ENCODE measurements around the gene GOPC. TPM values are rescaled to one million over a fixed set of nuclear protein-coding genes. Genes with fewer than 3 reads are reported as not detected.

GOPC gene
- total RNA-seq, 1 experiment from 2014 or later: 18.7 TPM

GRCh38 chr6:117550618-117551242 lies 51.6 kb downstream of the GOPC start:
- H3K27ac Mint-ChIP-seq: no peak overlapping the region
- ChIA-PET CTCF (interaction anchor here (1.6 to 2.2 kb wide), 3 partner anchors 14 to 101 kb away, joined by 4 to 11 read pairs (median 6); no protein-coding TSS in a partner anchor), POLR2A (no interaction called here)
- H3K27me3 Mint-ChIP-seq (ENCODE audit: low read depth): peaks cover 12% of the 10 kb centered on the region
- TF ChIP-seq ZNF219 (CRISPR knock-in tag; IDR thresholded peaks at IDR 0.05; ENCODE audit: borderline replicate concordance) (no peak), NR3C1 (CRISPR knock-in tag; conservative IDR thresholded peaks at IDR 0.05; ENCODE audit: low read depth) (no peak)
- H3K36me3 Mint-ChIP-seq: no peaks in the 10 kb centered on the region
- H3K4me1 Mint-ChIP-seq: peaks cover 30% of the 10 kb centered on the region
- no peak for DNase-seq (ENCODE audit: low spot score)
- ATAC-seq: no peak
- no peaks in the 10 kb centered on the region for H3K9me3 Mint-ChIP-seq
- no peak overlapping the region for H3K4me3 Mint-ChIP-seq

GRCh38 chr6:117550078-117550600 lies 52.2 kb downstream of the GOPC start:
- no peak for DNase-seq (ENCODE audit: low spot score)
- H3K36me3 Mint-ChIP-seq: no peaks in the 10 kb centered on the region; the same call in 1 of the 2 replicates
- peaks cover 30% of the 10 kb centered on the region for H3K4me1 Mint-ChIP-seq
- H3K4me3 Mint-ChIP-seq: no peak overlapping the region
- ChIA-PET CTCF (interaction anchor here (0.8 to 3.7 kb wide), 4 partner anchors 14 to 100 kb away, joined by 3 to 16 read pairs (median 4); no protein-coding TSS in a partner anchor), POLR2A (no interaction called here)
- peaks cover 12% of the 10 kb centered on the region for H3K27me3 Mint-ChIP-seq (ENCODE audit: low read depth)
- TF ChIP-seq CREB1 (CRISPR knock-in tag; IDR thresholded peaks at IDR 0.05) (no peak), ZBTB21 (CRISPR knock-in tag; IDR thresholded peaks at IDR 0.05; ENCODE audit: borderline replicate concordance) (no peak), ESRRA (CRISPR knock-in tag; IDR thresholded peaks at IDR 0.05; ENCODE audit: borderline replicate concordance) (no peak), SP1 (CRISPR knock-in tag; conservative IDR thresholded peaks at IDR 0.05) (no peak), RELA (CRISPR knock-in tag; IDR thresholded peaks at IDR 0.05; ENCODE audit: borderline replicate concordance) (no peak), FOXP1 (CRISPR knock-in tag; IDR thresholded peaks at IDR 0.05; ENCODE audit: borderline replicate concordance) (no peak), ELF4 (CRISPR knock-in tag; IDR thresholded peaks at IDR 0.05; ENCODE audit: low read depth) (no peak), RORB (CRISPR knock-in tag; IDR thresholded peaks at IDR 0.05) (no peak)
- no peak overlapping the region for H3K27ac Mint-ChIP-seq
- no peaks in the 10 kb centered on the region for H3K9me3 Mint-ChIP-seq
- no peak for ATAC-seq

- Mint-ChIP-seq H3K4me1 (peaks cover 30% of the 10 kb centered on the region), H3K27ac (no peak overlapping the region), H3K4me3 (no peak overlapping the region; the same call in 1 of the 2 replicates), H3K9me3 (no peaks in the 10 kb centered on the region), H3K36me3 (no peaks in the 10 kb centered on the region; the same call in 1 of the 2 replicates), H3K27me3 (ENCODE audit: low read depth) (peaks cover 12% of the 10 kb centered on the region)
- POLR2A ChIA-PET: no interaction called here
- CTCF ChIA-PET: interaction anchor here (0.8 to 3.7 kb wide), 4 partner anchors 13 to 99 kb away, joined by 3 to 16 read pairs (median 4); no protein-coding TSS in a partner anchor
- ATAC-seq (no peak), DNase-seq (ENCODE audit: low spot score) (no peak)
- TF ChIP-seq ZBTB21 (CRISPR knock-in tag; IDR thresholded peaks at IDR 0.05; ENCODE audit: borderline replicate concordance): no peak
- TF ChIP-seq USF2 (CRISPR knock-in tag; IDR thresholded peaks at IDR 0.05): no peak
- TF ChIP-seq CTCF (IDR thresholded peaks at IDR 0.05): no peak
- TF ChIP-seq IRF2 (CRISPR knock-in tag; IDR thresholded peaks at IDR 0.05; ENCODE audit: borderline replicate concordance, low read depth): no peak
- TF ChIP-seq SMAD4 (CRISPR knock-in tag; IDR thresholded peaks at IDR 0.05): no peak
- TF ChIP-seq TEAD1 (CRISPR knock-in tag; IDR thresholded peaks at IDR 0.05): no peak
- no peak for TF ChIP-seq FOXP1 (CRISPR knock-in tag; IDR thresholded peaks at IDR 0.05; ENCODE audit: borderline replicate concordance)
- TF ChIP-seq MXD4 (CRISPR knock-in tag; IDR thresholded peaks at IDR 0.05; ENCODE audit: borderline replicate concordance): no peak
- TF ChIP-seq E2F1 (CRISPR knock-in tag; IDR thresholded peaks at IDR 0.05): no peak
- no peak for TF ChIP-seq RORB (CRISPR knock-in tag; IDR thresholded peaks at IDR 0.05)
- no peak for TF ChIP-seq ZNF416 (CRISPR knock-in tag; IDR thresholded peaks at IDR 0.05)
Observed at GRCh38 chr6:117549611-117550010, 52.7 kb downstream of the GOPC start.
